Measurements from ENCODE around the gene AGXT.

AGXT gene

DNA sequence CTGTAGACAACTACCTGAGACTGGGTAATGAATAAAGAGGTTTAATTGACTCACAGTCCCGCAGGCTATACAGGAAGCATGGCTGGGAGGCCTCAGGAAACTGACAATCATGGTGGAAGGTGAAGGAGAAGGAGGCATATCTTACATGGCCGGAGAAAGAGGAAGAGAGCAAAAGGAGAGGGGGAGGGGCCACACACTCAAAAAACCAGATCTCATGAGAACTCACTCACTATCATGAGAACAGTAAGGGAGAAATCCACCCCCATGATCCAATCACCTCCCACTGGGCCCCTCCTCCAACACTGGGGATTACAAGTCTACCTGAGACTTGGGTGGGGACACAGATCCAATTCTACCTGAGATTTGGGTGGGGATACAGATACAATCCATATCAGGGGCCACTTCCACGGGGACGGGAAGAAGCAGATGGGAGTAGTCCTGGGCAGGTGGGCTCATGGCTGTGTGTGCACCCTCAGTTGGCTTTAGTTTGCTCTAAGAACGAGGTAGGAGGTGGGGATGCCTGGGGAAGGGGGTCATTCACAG, 17.5 kb downstream of the AGXT start:
- H3K27me3 ChIP-seq (ENCODE audit: insufficient read depth, low read depth): peaks cover 23% of the 10 kb centered on the region
- no peaks in the 10 kb centered on the region for H3K79me2 ChIP-seq (ENCODE audit: insufficient read depth, low read depth)
- H3K4me1 ChIP-seq (ENCODE audit: low read depth, poor library complexity, severe bottlenecking): no peaks in the 10 kb centered on the region
- no peaks in the 10 kb centered on the region for H3K36me3 ChIP-seq (ENCODE audit: insufficient read depth)
- no peak overlapping the region for H3K4me2 ChIP-seq
- H3K27ac ChIP-seq: no peak overlapping the region
- H3K9ac ChIP-seq: no peak overlapping the region
- no peaks in the 10 kb centered on the region for H4K20me1 ChIP-seq (ENCODE audit: insufficient read depth)
- no peak for TF ChIP-seq CTCF (conservative IDR thresholded peaks at IDR 0.05; ENCODE audit: low read depth, low read length)
- no peak overlapping the region for H3K4me3 ChIP-seq (IDR thresholded peaks at IDR 0.05; ENCODE audit: insufficient read depth, low read depth, low read length)
- no peak overlapping the region for H2AFZ ChIP-seq (ENCODE audit: low read depth)

- no peaks in the 10 kb centered on the region for H3K79me2 ChIP-seq (ENCODE audit: insufficient read depth, low read depth)
- no peak overlapping the region for H3K27ac ChIP-seq
- H4K20me1 ChIP-seq (ENCODE audit: insufficient read depth): no peaks in the 10 kb centered on the region
- no peaks in the 10 kb centered on the region for H3K4me1 ChIP-seq (ENCODE audit: low read depth, poor library complexity, severe bottlenecking)
- TF ChIP-seq CTCF (conservative IDR thresholded peaks at IDR 0.05; ENCODE audit: low read depth, low read length): no peak
- H2AFZ ChIP-seq (ENCODE audit: low read depth): no peak overlapping the region
- no peak overlapping the region for H3K4me2 ChIP-seq
- no peaks in the 10 kb centered on the region for H3K36me3 ChIP-seq (ENCODE audit: insufficient read depth)
- no peak overlapping the region for H3K9ac ChIP-seq
- H3K27me3 ChIP-seq (ENCODE audit: insufficient read depth, low read depth): peaks cover 18% of the 10 kb centered on the region; the same call in 1 of the 2 replicates
- no peak overlapping the region for H3K4me3 ChIP-seq (IDR thresholded peaks at IDR 0.05; ENCODE audit: insufficient read depth, low read depth, low read length)
Measured at GRCh38 chr2:240886678-240887609, 18.3 kb downstream of the AGXT start.

GRCh38 chr2:240887631-240888030, 19.0 kb downstream of the AGXT start:
- Histone ChIP-seq H3K79me2 (ENCODE audit: insufficient read depth, low read depth) (no peaks in the 10 kb centered on the region), H3K36me3 (ENCODE audit: insufficient read depth) (no peaks in the 10 kb centered on the region), H2AFZ (ENCODE audit: low read depth) (no peak overlapping the region), H3K4me1 (ENCODE audit: low read depth, poor library complexity, severe bottlenecking) (no peaks in the 10 kb centered on the region), H3K27me3 (ENCODE audit: insufficient read depth, low read depth) (peaks cover 11% of the 10 kb centered on the region; the same call in 1 of the 2 replicates), H3K4me3 (IDR thresholded peaks at IDR 0.05; ENCODE audit: insufficient read depth, low read depth, low read length) (no peak overlapping the region), H3K4me2 (no peak overlapping the region), H4K20me1 (ENCODE audit: insufficient read depth) (no peaks in the 10 kb centered on the region), H3K27ac (no peak overlapping the region), H3K9ac (no peak overlapping the region)
- no peak for TF ChIP-seq CTCF (conservative IDR thresholded peaks at IDR 0.05; ENCODE audit: low read depth, low read length)

GRCh38 chr2:240888130-240888889, 19.7 kb downstream of the AGXT start:
- Histone ChIP-seq H2AFZ (ENCODE audit: low read depth) (no peak overlapping the region), H3K27me3 (ENCODE audit: insufficient read depth, low read depth) (peaks cover 5% of the 10 kb centered on the region; the same call in 1 of the 2 replicates), H3K27ac (no peak overlapping the region), H3K4me1 (ENCODE audit: low read depth, poor library complexity, severe bottlenecking) (no peaks in the 10 kb centered on the region), H3K4me3 (IDR thresholded peaks at IDR 0.05; ENCODE audit: insufficient read depth, low read depth, low read length) (no peak overlapping the region), H3K4me2 (no peak overlapping the region), H4K20me1 (ENCODE audit: insufficient read depth) (no peaks in the 10 kb centered on the region), H3K36me3 (ENCODE audit: insufficient read depth) (no peaks in the 10 kb centered on the region), H3K9ac (no peak overlapping the region), H3K79me2 (ENCODE audit: insufficient read depth, low read depth) (no peaks in the 10 kb centered on the region)
- no peak for TF ChIP-seq CTCF (conservative IDR thresholded peaks at IDR 0.05; ENCODE audit: low read depth, low read length)

All from KMS-11 (cell line).